Aorta (tissue), 5 donors: Measurements from ENCODE around the gene ALS2CL. TPM values are rescaled to one million over a fixed set of nuclear protein-coding genes. Genes with fewer than 3 reads are reported as not detected.
A peak's percentile ranks its signal among the peaks of the same experiment; 100 is the strongest.

ENCODE experiments used
- ATAC-seq: fragments of 200-7000 bp; cut with Tn5 transposase; one replicate; pipeline ENCODE4 v1.9.1; 2022; ENCODE audit warnings: moderate library complexity; ENCODE audit not compliant: low FRiP score
- DNase-seq, 2 donors: peaks; one replicate each; pipeline ENCODE4 v3.0.0-alpha.2; 2020
- H3K27ac ChIP-seq, 2 donors: one replicate each; pipeline ENCODE4 v1.5.1; 2013; ENCODE audit warnings: low read length in 2 of 2, mild to moderate bottlenecking in 2 of 2, moderate library complexity in 2 of 2, control low read depth in 1 of 2, inconsistent platforms in 1 of 2, low read depth in 1 of 2
- H3K27me3 ChIP-seq, 2 donors: one replicate each; pipeline ENCODE4 v1.6.1; 2013; ENCODE audit warnings: control low read depth in 1 of 2, low read length in 1 of 2, mild to moderate bottlenecking in 1 of 2, moderate library complexity in 1 of 2; ENCODE audit not compliant: insufficient read depth in 2 of 2, control insufficient read depth in 1 of 2
- H3K36me3 ChIP-seq, 2 donors: one replicate each; pipeline ENCODE4 v1.6.1; 2013; ENCODE audit warnings: control low read depth in 1 of 2, low read length in 1 of 2, mild to moderate bottlenecking in 1 of 2; ENCODE audit not compliant: insufficient read depth in 2 of 2, control insufficient read depth in 1 of 2
- H3K4me1 ChIP-seq, 2 donors: one replicate each; pipeline ENCODE4 v1.6.1; 2013; ENCODE audit warnings: low read length in 2 of 2, control low read depth in 1 of 2, mild to moderate bottlenecking in 1 of 2, moderate library complexity in 1 of 2; ENCODE audit not compliant: insufficient read depth in 2 of 2, control insufficient read depth in 1 of 2
- H3K4me3 ChIP-seq, 2 donors: one replicate each; pipeline ENCODE4 v1.5.1; 2013; ENCODE audit warnings: low read length in 2 of 2, control low read depth in 1 of 2, mild to moderate bottlenecking in 1 of 2
- H3K9me3 ChIP-seq: one replicate; pipeline ENCODE4 v1.6.1; 2013; ENCODE audit warnings: mild to moderate bottlenecking, low read length; ENCODE audit not compliant: control insufficient read depth
- WGBS, 2 donors: extraction: QIAGEN DNeasy Blood & Tissue Kit; methylation state at CpG; one replicate each; pipeline ENCODE4 v1.1.7; 2013; 5-methylcytosine and 5-hydroxymethylcytosine counted together
- intact Hi-C, 2 donors: fragments of 100-400 bp; cut with DNase I; formaldehyde crosslinking; loops; one replicate each; pipeline versions ENCODE4 v1.14.2 to v1.15.0; 2022
- polyA plus RNA-seq, 2 donors: library from polyadenylated mRNA; stranded (reverse); fragments of 200-250 nt; gene quantifications; one replicate each; pipeline ENCODE4 v1.2.3, GENCODE V29; 2013
- total RNA-seq, 2 donors: library from RNA; stranded (reverse); fragmentation: NEBNext Ultra II Directional; extraction: Animal tissue kit (Norgen Biotek cat#: 25700); gene quantifications; one replicate each; pipeline ENCODE4 v1.2.1, GENCODE V29; 2021
- donor health status: healthy with polysubstance abuse.
- donor health status: Bipolar disorder and iron deficiency.
- donor health status: DM: no; HTN: no; CAD: no.
- donor health status: DM: no; HTN: no; CAD: no.
- donor health status: DM: yes; HTN: yes; CAD: no.

Gene ALS2CL
- total and polyA plus RNA-seq, 4 donors: 3.8 to 40.7 (median 24.9) TPM

- H3K36me3 ChIP-seq: no peaks in the 10 kb centered on the region
- peak; percentile 33 to 70 for DNase-seq
- 46 to 52% methylated on average over 40 to 61 of the region's 61 CpGs for WGBS, 2 donors
- no peak within 1 kb of the TSS for H3K27ac ChIP-seq
- H3K4me1 ChIP-seq: no peaks in the 10 kb centered on the region
- ATAC-seq: no peak
- H3K27me3 ChIP-seq: no peaks in the 10 kb centered on the region
- intact Hi-C loops: no loop called here
- no peak within 1 kb of the TSS for H3K4me3 ChIP-seq
- H3K9me3 ChIP-seq: no peaks in the 10 kb centered on the region
Observed at GRCh38 chr3:46717447-46718231, 24.2 kb upstream of the ALS2CL start, which contains the start of gene PRSS50. TSS of gene PRSS50 (minus strand) at chr3:46717869. CDS start at chr3:46717824, 45 bp downstream.

- no peaks in the 10 kb centered on the region for H3K4me1 ChIP-seq
- 91 to 93% methylated on average over 19 of the region's 19 CpGs for WGBS, 2 donors
- no peak overlapping the region for H3K4me3 ChIP-seq
- DNase-seq (peak; percentile 40 to 47), ATAC-seq (no peak)
- no peaks in the 10 kb centered on the region for H3K9me3 ChIP-seq
- no peaks in the 10 kb centered on the region for H3K27me3 ChIP-seq
- H3K36me3 ChIP-seq: no peaks in the 10 kb centered on the region
- H3K27ac ChIP-seq: no peak overlapping the region
- intact Hi-C loops: no loop called here
Observed at GRCh38 chr3:46716461-46717441, 23.3 kb upstream of the ALS2CL start.

- WGBS, 2 donors: 90 to 93% methylated on average over 11 of the region's 11 CpGs
- H3K36me3 ChIP-seq: no peaks in the 10 kb centered on the region
- H3K27me3 ChIP-seq: no peaks in the 10 kb centered on the region
- intact Hi-C loops: no loop called here
- no peak for ATAC-seq
- no peak overlapping the region for H3K27ac ChIP-seq
- H3K4me1 ChIP-seq: no peaks in the 10 kb centered on the region
- DNase-seq: peak; percentile 29 to 41
- no peak overlapping the region for H3K4me3 ChIP-seq
- H3K9me3 ChIP-seq: no peaks in the 10 kb centered on the region
Observed at GRCh38 chr3:46715507-46716175, 22.2 kb upstream of the ALS2CL start.

- H3K27me3 ChIP-seq: no peaks in the 10 kb centered on the region
- no peak overlapping the region for H3K4me3 ChIP-seq
- no peaks in the 10 kb centered on the region for H3K36me3 ChIP-seq
- H3K9me3 ChIP-seq: no peaks in the 10 kb centered on the region
- H3K27ac ChIP-seq: no peak overlapping the region
- WGBS, 2 donors: 91% methylated on average over 10 of the region's 10 CpGs
- no peaks in the 10 kb centered on the region for H3K4me1 ChIP-seq
- intact Hi-C loops: no loop called here
- DNase-seq: peak in 1 of 2 donors; percentile 34
- no peak for ATAC-seq
Observed at GRCh38 chr3:46714728-46715506, 21.4 kb upstream of the ALS2CL start.

- Histone ChIP-seq H3K4me1 (no peaks in the 10 kb centered on the region), H3K27ac (no peak overlapping the region), H3K4me3 (no peak overlapping the region), H3K9me3 (no peaks in the 10 kb centered on the region), H3K36me3 (no peaks in the 10 kb centered on the region), H3K27me3 (no peaks in the 10 kb centered on the region)
- intact Hi-C loops: no loop called here
- no peak for ATAC-seq
- peak; percentile 41 to 71 for DNase-seq
- WGBS, 2 donors: 86 to 88% methylated on average over 22 of the region's 22 CpGs
Observed at GRCh38 chr3:46713898-46714552, 20.5 kb upstream of the ALS2CL start.

GRCh38 chr3:46713050-46713897, 19.8 kb upstream of the ALS2CL start:
- 88 to 91% methylated on average over 14 of the region's 14 CpGs for WGBS, 2 donors
- no peak overlapping the region for H3K4me3 ChIP-seq
- DNase-seq: peak; percentile 29 to 61
- no peaks in the 10 kb centered on the region for H3K36me3 ChIP-seq
- H3K27ac ChIP-seq: no peak overlapping the region
- ATAC-seq: no peak
- no peaks in the 10 kb centered on the region for H3K27me3 ChIP-seq
- H3K9me3 ChIP-seq: no peaks in the 10 kb centered on the region
- no peaks in the 10 kb centered on the region for H3K4me1 ChIP-seq
- intact Hi-C loops: no loop called here
